Gastrocnemius medialis (tissue), 4 donors: ENCODE results near the gene LINC00305. TPM values are rescaled to one million over a fixed set of nuclear protein-coding genes. Genes with fewer than 3 reads are reported as not detected.

Experiments used
- ATAC-seq, 2 donors: fragments of 150-250 bp; one replicate each; pipeline ENCODE4 v1.9.1; 2016
- DNase-seq, 2 donors: peaks; one replicate each; pipeline ENCODE4 v3.0.0-alpha.2; 2019
- H3K27ac ChIP-seq, 4 donors: fragments of 200-600 bp; sonication (generic); 1 replicate in 1 of 4; 2 replicates in 3 of 4; pipeline ENCODE4 v1.5.1; 2016 to 2018; ENCODE audit warnings: mild to moderate bottlenecking in 2 of 4, moderate library complexity in 1 of 4
- H3K27me3 ChIP-seq, 3 donors: fragments of 200-600 bp; sonication (generic) in 2 of 3; 1 replicate in 1 of 3; 2 replicates in 2 of 3; pipeline versions ENCODE4 v1.5.1 to v1.6.0; 2016 to 2019; ENCODE audit warnings: mild to moderate bottlenecking in 1 of 3, moderate library complexity in 1 of 3
- H3K36me3 ChIP-seq, 2 donors: fragments of 200-600 bp; sonication (generic) in 1 of 2; one replicate each; pipeline ENCODE4 v1.5.1; 2017 to 2018
- H3K4me1 ChIP-seq, 2 donors: fragments of 200-600 bp; sonication (generic) in 1 of 2; one replicate each; pipeline ENCODE4 v1.5.1; 2016 to 2017; ENCODE audit warnings: mild to moderate bottlenecking in 2 of 2
- H3K4me3 ChIP-seq, 4 donors: fragments of 200-600 bp; sonication (generic) in 3 of 4; 1 replicate in 1 of 4; 2 replicates in 3 of 4; pipeline ENCODE4 v1.5.1; 2016 to 2019; ENCODE audit warnings: mild to moderate bottlenecking in 2 of 4
- H3K9me3 ChIP-seq, 3 donors: fragments of 200-600 bp; sonication (generic) in 2 of 3; 1 replicate in 1 of 3; 2 replicates in 2 of 3; pipeline ENCODE4 v1.5.1; 2016 to 2019
- CTCF ChIP-seq, 5 experiments: fragments of 450-650 bp in 3 of 5; fragments of 200-600 bp in 2 of 5; sonication (generic) in 2 of 5; IDR thresholded peaks in 4 of 5; conservative IDR thresholded peaks in 1 of 5; 1 replicate in 4 of 5; 2 replicates in 1 of 5; pipeline ENCODE4 v1.5.1; 2016 to 2019; ENCODE audit warnings: antibody characterized with exemption in 5 of 5, mild to moderate bottlenecking in 3 of 5, moderate library complexity in 3 of 5
- POLR2A ChIP-seq, 2 donors: fragments of 450-650 bp; IDR thresholded peaks; one replicate each; pipeline ENCODE4 v1.6.1; 2017; ENCODE audit warnings: antibody characterized with exemption in 2 of 2, mild to moderate bottlenecking in 2 of 2, moderate library complexity in 2 of 2
- in situ Hi-C, 4 donors: fragments of 200-750 bp; cut with MboI; loops; one replicate each; pipeline versions ENCODE4 v1.15.0 to v1.8.0; 2017; ENCODE audit warnings: low sequenced_read_pairs in 4 of 4
- intact Hi-C: fragments of 100-400 bp; cut with DNase I; formaldehyde crosslinking; loops from one replicate; pipeline ENCODE4 v1.15.1; 2023; ENCODE audit warnings: low total_unique reads
- total RNA-seq, 4 donors: library from RNA; depleted of rRNA; stranded (reverse); fragments of >200 nt; gene quantifications; one replicate each; pipeline versions ENCODE4 v1.1.0 to v1.2.3, GENCODE V29; 2016

LINC00305 gene
- total RNA-seq, 4 donors from 2014 or later = not detected

- ATAC-seq (no peak), DNase-seq (no peak)
- intact Hi-C loops = no loop called here
- H3K4me3 ChIP-seq = no peak overlapping the region
- H3K36me3 ChIP-seq = no peaks in the 10 kb centered on the region
- no peaks in the 10 kb centered on the region for H3K9me3 ChIP-seq
- H3K27me3 ChIP-seq = no peaks in the 10 kb centered on the region
- no peak overlapping the region for H3K27ac ChIP-seq
- TF ChIP-seq CTCF (IDR thresholded peaks at IDR 0.05 in 4 of 5, conservative IDR thresholded peaks at IDR 0.05 in 1 of 5) (no peak), POLR2A (IDR thresholded peaks at IDR 0.05) (no peak)
- H3K4me1 ChIP-seq = no peaks in the 10 kb centered on the region
- in situ Hi-C loops = no loop called here
Measured at GRCh38 chr18:64180171-64180570, 31.3 kb upstream of the LINC00305 start.

- H3K36me3 ChIP-seq = no peaks in the 10 kb centered on the region
- H3K9me3 ChIP-seq = no peaks in the 10 kb centered on the region
- no peaks in the 10 kb centered on the region for H3K4me1 ChIP-seq
- intact Hi-C loops = no loop called here
- ATAC-seq (no peak), DNase-seq (no peak)
- H3K27me3 ChIP-seq = no peaks in the 10 kb centered on the region
- TF ChIP-seq CTCF (IDR thresholded peaks at IDR 0.05 in 4 of 5, conservative IDR thresholded peaks at IDR 0.05 in 1 of 5) (no peak), POLR2A (IDR thresholded peaks at IDR 0.05) (no peak)
- H3K27ac ChIP-seq = no peak overlapping the region
- in situ Hi-C loops = no loop called here
- no peak overlapping the region for H3K4me3 ChIP-seq
Measured at GRCh38 chr18:64179556-64180080, 30.7 kb upstream of the LINC00305 start.

- ATAC-seq = no peak
- no peaks in the 10 kb centered on the region for H3K4me1 ChIP-seq
- intact Hi-C loops (no loop called here), in situ Hi-C loops (no loop called here)
- no peak for TF ChIP-seq POLR2A (IDR thresholded peaks at IDR 0.05)
- no peak for TF ChIP-seq CTCF (IDR thresholded peaks at IDR 0.05 in 4 of 5, conservative IDR thresholded peaks at IDR 0.05 in 1 of 5)
- no peaks in the 10 kb centered on the region for H3K36me3 ChIP-seq
- H3K9me3 ChIP-seq = no peaks in the 10 kb centered on the region
- H3K4me3 ChIP-seq = no peak overlapping the region
- no peaks in the 10 kb centered on the region for H3K27me3 ChIP-seq
- no peak for DNase-seq
- H3K27ac ChIP-seq = no peak overlapping the region
Measured at GRCh38 chr18:64178860-64179259, 30.0 kb upstream of the LINC00305 start.

GRCh38 chr18:64175432-64175831 is 26.5 kb upstream of the LINC00305 start:
- in situ Hi-C loops (no loop called here), intact Hi-C loops (no loop called here)
- no peaks in the 10 kb centered on the region for H3K4me1 ChIP-seq
- H3K4me3 ChIP-seq = no peak overlapping the region
- no peaks in the 10 kb centered on the region for H3K36me3 ChIP-seq
- ATAC-seq (no peak), DNase-seq (no peak)
- H3K9me3 ChIP-seq = no peaks in the 10 kb centered on the region
- no peak overlapping the region for H3K27ac ChIP-seq
- H3K27me3 ChIP-seq = no peaks in the 10 kb centered on the region
- TF ChIP-seq POLR2A (IDR thresholded peaks at IDR 0.05) (no peak), CTCF (IDR thresholded peaks at IDR 0.05 in 4 of 5, conservative IDR thresholded peaks at IDR 0.05 in 1 of 5) (no peak)

GRCh38 chr18:64171576-64171975 is 22.7 kb upstream of the LINC00305 start:
- no peaks in the 10 kb centered on the region for H3K36me3 ChIP-seq
- H3K27me3 ChIP-seq = no peaks in the 10 kb centered on the region
- intact Hi-C loops = no loop called here
- H3K9me3 ChIP-seq = no peaks in the 10 kb centered on the region
- no peaks in the 10 kb centered on the region for H3K4me1 ChIP-seq
- in situ Hi-C loops = no loop called here
- no peak for TF ChIP-seq CTCF (IDR thresholded peaks at IDR 0.05 in 4 of 5, conservative IDR thresholded peaks at IDR 0.05 in 1 of 5)
- DNase-seq = no peak
- H3K27ac ChIP-seq = no peak overlapping the region
- no peak overlapping the region for H3K4me3 ChIP-seq
- no peak for ATAC-seq
